ENCODE data around the gene CAMK4.
"Not testable (repeated sequence)": the region's sequence is repeated elsewhere in the genome, so short reads cannot be mapped to it uniquely, and the experiment has no call there.

CAMK4 gene

GRCh38 chr5:111242606-111243005 lies 18.4 kb downstream of the CAMK4 start:
- H3K27me3 ChIP-seq (ENCODE audit: control insufficient read depth, insufficient read depth, low read length) = no peaks in the 10 kb centered on the region
- H3K4me3 ChIP-seq (ENCODE audit: low read length) = no peak overlapping the region
- no peaks in the 10 kb centered on the region for H3K36me3 ChIP-seq (ENCODE audit: insufficient read depth, low read length)
- H3K9me3 ChIP-seq (replicated peaks; ENCODE audit: low read length) = no peaks in the 10 kb centered on the region
- no peak overlapping the region for H3K4me2 ChIP-seq (ENCODE audit: low read length)
- peaks cover 3% of the 10 kb centered on the region for H3K4me1 ChIP-seq (ENCODE audit: control insufficient read depth, insufficient read depth, low read length)
- no peak overlapping the region for H3K9ac ChIP-seq (ENCODE audit: low read depth, low read length)

DNA sequence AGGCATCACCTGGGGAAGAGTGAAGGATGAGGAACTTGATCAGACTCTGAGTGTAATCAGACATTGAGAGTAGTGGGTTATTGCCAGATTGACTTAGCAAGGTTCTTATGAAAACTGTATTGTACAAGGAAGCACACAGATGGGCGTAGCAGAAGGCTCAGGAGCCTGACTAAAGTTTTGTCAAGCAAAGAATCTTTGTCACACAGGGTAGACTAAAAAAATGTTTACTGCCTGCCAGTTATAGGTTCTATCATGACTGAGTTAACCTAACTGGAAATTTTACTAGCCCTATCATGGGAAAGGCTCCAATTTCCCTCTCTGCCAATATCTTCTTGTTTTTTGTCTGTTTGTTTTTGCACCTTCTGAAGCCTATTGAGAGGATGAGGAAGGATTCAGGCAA lies 19.1 kb downstream of the CAMK4 start:
- no peaks in the 10 kb centered on the region for H3K36me3 ChIP-seq (ENCODE audit: insufficient read depth, low read length)
- no peaks in the 10 kb centered on the region for H3K4me1 ChIP-seq (ENCODE audit: control insufficient read depth, insufficient read depth, low read length)
- H3K9me3 ChIP-seq (replicated peaks; ENCODE audit: low read length) = no peaks in the 10 kb centered on the region
- no peak overlapping the region for H3K4me2 ChIP-seq (ENCODE audit: low read length)
- no peak overlapping the region for H3K9ac ChIP-seq (ENCODE audit: low read depth, low read length)
- H3K27me3 ChIP-seq (ENCODE audit: control insufficient read depth, insufficient read depth, low read length) = no peaks in the 10 kb centered on the region
- H3K4me3 ChIP-seq (ENCODE audit: low read length) = no peak overlapping the region

GRCh38 chr5:111245654-111246053 lies 21.5 kb downstream of the CAMK4 start:
- Histone ChIP-seq H3K9ac (ENCODE audit: low read depth, low read length) (no peak overlapping the region), H3K36me3 (ENCODE audit: insufficient read depth, low read length) (no peaks in the 10 kb centered on the region), H3K27me3 (ENCODE audit: control insufficient read depth, insufficient read depth, low read length) (no peaks in the 10 kb centered on the region), H3K4me2 (ENCODE audit: low read length) (no peak overlapping the region), H3K9me3 (replicated peaks; ENCODE audit: low read length) (no peaks in the 10 kb centered on the region), H3K4me1 (ENCODE audit: control insufficient read depth, insufficient read depth, low read length) (no peaks in the 10 kb centered on the region), H3K4me3 (ENCODE audit: low read length) (no peak overlapping the region)

GRCh38 chr5:111246459-111246858 lies 22.3 kb downstream of the CAMK4 start:
- Histone ChIP-seq H3K4me2 (ENCODE audit: low read length) (no peak overlapping the region), H3K36me3 (ENCODE audit: insufficient read depth, low read length) (no peaks in the 10 kb centered on the region), H3K9ac (ENCODE audit: low read depth, low read length) (no peak overlapping the region), H3K4me3 (ENCODE audit: low read length) (no peak overlapping the region), H3K27me3 (ENCODE audit: control insufficient read depth, insufficient read depth, low read length) (no peaks in the 10 kb centered on the region), H3K9me3 (replicated peaks; ENCODE audit: low read length) (no peaks in the 10 kb centered on the region), H3K4me1 (ENCODE audit: control insufficient read depth, insufficient read depth, low read length) (no peaks in the 10 kb centered on the region)

- H3K36me3 ChIP-seq (ENCODE audit: insufficient read depth, low read length) = no peaks in the 10 kb centered on the region
- no peak overlapping the region for H3K4me2 ChIP-seq (ENCODE audit: low read length)
- H3K27me3 ChIP-seq (ENCODE audit: control insufficient read depth, insufficient read depth, low read length) = no peaks in the 10 kb centered on the region
- H3K4me3 ChIP-seq (ENCODE audit: low read length) = no peak overlapping the region
- no peaks in the 10 kb centered on the region for H3K4me1 ChIP-seq (ENCODE audit: control insufficient read depth, insufficient read depth, low read length)
- no peak overlapping the region for H3K9ac ChIP-seq (ENCODE audit: low read depth, low read length)
- no peaks in the 10 kb centered on the region for H3K9me3 ChIP-seq (replicated peaks; ENCODE audit: low read length)
Measured at GRCh38 chr5:111248571-111248970, 24.4 kb downstream of the CAMK4 start.

DNA sequence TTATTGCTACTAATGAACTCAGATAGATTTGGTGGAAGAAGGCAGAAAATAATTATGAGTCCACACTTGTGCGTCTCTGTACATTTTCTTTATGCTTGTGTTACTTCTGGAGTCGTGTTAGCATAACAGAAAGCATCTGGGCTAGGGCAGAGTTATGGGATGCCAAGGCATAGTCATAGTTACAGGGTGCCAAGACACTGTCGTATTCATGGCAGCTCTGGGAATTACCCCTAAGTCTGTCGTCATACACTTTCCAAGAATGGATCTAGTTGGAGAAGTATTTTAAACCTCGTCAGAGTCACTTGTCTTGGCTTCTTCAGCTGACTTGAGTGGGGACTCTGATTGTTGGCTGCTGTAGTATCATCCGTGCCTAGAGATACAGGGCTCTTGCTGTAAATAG lies 27.7 kb downstream of the CAMK4 start:
- Histone ChIP-seq H3K4me2 (ENCODE audit: low read length) (no peak overlapping the region), H3K4me1 (ENCODE audit: control insufficient read depth, insufficient read depth, low read length) (no peaks in the 10 kb centered on the region), H3K9ac (ENCODE audit: low read depth, low read length) (no peak overlapping the region), H3K4me3 (ENCODE audit: low read length) (no peak overlapping the region), H3K27me3 (ENCODE audit: control insufficient read depth, insufficient read depth, low read length) (no peaks in the 10 kb centered on the region), H3K9me3 (replicated peaks; ENCODE audit: low read length) (no peaks in the 10 kb centered on the region), H3K36me3 (ENCODE audit: insufficient read depth, low read length) (no peaks in the 10 kb centered on the region)

GRCh38 chr5:111252799-111253545 lies 28.8 kb downstream of the CAMK4 start:
- H3K4me3 ChIP-seq (ENCODE audit: low read length) = no peak overlapping the region
- no peak overlapping the region for H3K9ac ChIP-seq (ENCODE audit: low read depth, low read length)
- H3K4me1 ChIP-seq (ENCODE audit: control insufficient read depth, insufficient read depth, low read length) = no peaks in the 10 kb centered on the region
- H3K27me3 ChIP-seq (ENCODE audit: control insufficient read depth, insufficient read depth, low read length) = no peaks in the 10 kb centered on the region
- no peak overlapping the region for H3K4me2 ChIP-seq (ENCODE audit: low read length)
- H3K9me3 ChIP-seq (replicated peaks; ENCODE audit: low read length) = no peaks in the 10 kb centered on the region
- H3K36me3 ChIP-seq (ENCODE audit: insufficient read depth, low read length) = no peaks in the 10 kb centered on the region

DNA sequence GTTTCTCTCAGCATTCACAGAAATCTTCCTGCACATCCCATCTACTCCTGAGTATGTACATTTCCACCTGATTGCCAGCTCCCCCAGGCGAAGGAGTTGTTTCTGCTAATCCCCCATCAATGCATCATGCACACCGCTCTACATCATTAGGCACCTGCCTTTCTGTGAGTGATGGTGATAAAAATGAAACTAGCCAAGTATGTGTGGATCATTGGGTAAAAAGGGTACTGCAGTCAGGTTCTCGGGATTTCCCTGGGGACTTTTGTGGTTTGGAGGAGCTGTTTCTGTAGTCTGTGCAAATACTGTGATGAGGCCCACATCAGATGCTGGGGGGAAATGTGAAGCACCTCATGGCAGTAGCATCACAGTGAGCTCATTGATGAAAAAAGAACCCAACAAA lies 30.4 kb downstream of the CAMK4 start:
- Histone ChIP-seq H3K9ac (ENCODE audit: low read depth, low read length) (no peak overlapping the region), H3K4me2 (ENCODE audit: low read length) (no peak overlapping the region), H3K4me1 (ENCODE audit: control insufficient read depth, insufficient read depth, low read length) (no peaks in the 10 kb centered on the region), H3K36me3 (ENCODE audit: insufficient read depth, low read length) (no peaks in the 10 kb centered on the region), H3K4me3 (ENCODE audit: low read length) (no peak overlapping the region), H3K9me3 (replicated peaks; ENCODE audit: low read length) (no peaks in the 10 kb centered on the region), H3K27me3 (ENCODE audit: control insufficient read depth, insufficient read depth, low read length) (no peaks in the 10 kb centered on the region)

DNA sequence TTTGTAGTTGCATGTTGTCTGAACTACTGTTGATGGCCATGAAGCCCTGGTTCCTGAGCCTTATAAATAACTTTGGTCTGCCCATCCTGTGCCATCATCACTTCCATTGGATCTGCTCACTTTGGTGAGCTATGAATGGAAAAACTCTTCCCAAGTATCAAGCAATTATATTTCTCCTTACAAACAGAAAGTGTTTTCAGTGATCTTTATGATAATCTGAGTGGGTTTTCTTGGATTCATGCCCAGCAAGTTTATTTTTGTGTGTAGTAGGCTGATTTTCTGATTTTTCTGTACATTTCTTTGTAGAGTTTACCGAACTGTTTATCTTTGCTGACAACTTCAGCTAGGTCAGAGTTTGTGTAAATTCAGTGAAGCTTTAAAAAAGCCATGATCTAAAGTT lies 31.0 kb downstream of the CAMK4 start:
- Histone ChIP-seq H3K4me3 (ENCODE audit: low read length) (no peak overlapping the region), H3K9ac (ENCODE audit: low read depth, low read length) (no peak overlapping the region), H3K4me1 (ENCODE audit: control insufficient read depth, insufficient read depth, low read length) (no peaks in the 10 kb centered on the region), H3K4me2 (ENCODE audit: low read length) (no peak overlapping the region), H3K36me3 (ENCODE audit: insufficient read depth, low read length) (no peaks in the 10 kb centered on the region), H3K9me3 (replicated peaks; ENCODE audit: low read length) (no peaks in the 10 kb centered on the region), H3K27me3 (ENCODE audit: control insufficient read depth, insufficient read depth, low read length) (no peaks in the 10 kb centered on the region)

- Histone ChIP-seq H3K4me2 (ENCODE audit: low read length) (no peak overlapping the region), H3K4me1 (ENCODE audit: control insufficient read depth, insufficient read depth, low read length) (no peaks in the 10 kb centered on the region), H3K4me3 (ENCODE audit: low read length) (no peak overlapping the region), H3K9me3 (replicated peaks; ENCODE audit: low read length) (no peaks in the 10 kb centered on the region), H3K36me3 (ENCODE audit: insufficient read depth, low read length) (no peaks in the 10 kb centered on the region), H3K9ac (ENCODE audit: low read depth, low read length) (no peak overlapping the region), H3K27me3 (ENCODE audit: control insufficient read depth, insufficient read depth, low read length) (no peaks in the 10 kb centered on the region)
Measured at GRCh38 chr5:111256128-111256527, 31.9 kb downstream of the CAMK4 start.

DNA sequence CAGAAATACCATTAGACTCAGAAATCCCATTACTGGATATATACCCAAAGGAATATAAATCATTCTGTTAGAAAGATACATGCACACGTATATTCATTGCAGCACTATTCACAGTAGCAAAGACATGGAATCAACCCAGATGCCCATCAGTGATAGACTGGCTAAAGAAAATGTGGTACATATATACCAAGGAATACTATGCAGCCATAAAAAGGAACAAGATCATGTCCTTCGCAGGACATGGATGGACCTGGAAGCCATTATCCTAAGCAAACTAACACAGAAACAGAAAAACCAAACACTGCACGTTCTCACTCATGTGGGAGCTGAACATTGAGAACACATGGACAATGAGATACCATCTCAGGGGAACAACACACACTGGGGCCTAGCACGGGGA lies 33.4 kb downstream of the CAMK4 start:
- H3K4me2 ChIP-seq (ENCODE audit: low read length); H3K9ac ChIP-seq (ENCODE audit: low read depth, low read length); H3K36me3 ChIP-seq (ENCODE audit: insufficient read depth, low read length); H3K27me3 ChIP-seq (ENCODE audit: control insufficient read depth, insufficient read depth, low read length); H3K4me3 ChIP-seq (ENCODE audit: low read length); H3K9me3 ChIP-seq (replicated peaks; ENCODE audit: low read length); H3K4me1 ChIP-seq (ENCODE audit: control insufficient read depth, insufficient read depth, low read length): not testable (repeated sequence)

- Histone ChIP-seq H3K4me1 (ENCODE audit: control insufficient read depth, insufficient read depth, low read length) (no peaks in the 10 kb centered on the region), H3K36me3 (ENCODE audit: insufficient read depth, low read length) (no peaks in the 10 kb centered on the region), H3K9me3 (replicated peaks; ENCODE audit: low read length) (no peaks in the 10 kb centered on the region), H3K9ac (ENCODE audit: low read depth, low read length) (no peak overlapping the region), H3K4me2 (ENCODE audit: low read length) (no peak overlapping the region), H3K4me3 (ENCODE audit: low read length) (no peak overlapping the region), H3K27me3 (ENCODE audit: control insufficient read depth, insufficient read depth, low read length) (no peaks in the 10 kb centered on the region)
Measured at GRCh38 chr5:111259636-111260035, 35.5 kb downstream of the CAMK4 start.
